ENCODE results near the gene DDX25.
"Not testable (repeated sequence)": the region's sequence is repeated elsewhere in the genome, so short reads cannot be mapped to it uniquely, and the experiment has no call there.

The DDX25 gene

DNA sequence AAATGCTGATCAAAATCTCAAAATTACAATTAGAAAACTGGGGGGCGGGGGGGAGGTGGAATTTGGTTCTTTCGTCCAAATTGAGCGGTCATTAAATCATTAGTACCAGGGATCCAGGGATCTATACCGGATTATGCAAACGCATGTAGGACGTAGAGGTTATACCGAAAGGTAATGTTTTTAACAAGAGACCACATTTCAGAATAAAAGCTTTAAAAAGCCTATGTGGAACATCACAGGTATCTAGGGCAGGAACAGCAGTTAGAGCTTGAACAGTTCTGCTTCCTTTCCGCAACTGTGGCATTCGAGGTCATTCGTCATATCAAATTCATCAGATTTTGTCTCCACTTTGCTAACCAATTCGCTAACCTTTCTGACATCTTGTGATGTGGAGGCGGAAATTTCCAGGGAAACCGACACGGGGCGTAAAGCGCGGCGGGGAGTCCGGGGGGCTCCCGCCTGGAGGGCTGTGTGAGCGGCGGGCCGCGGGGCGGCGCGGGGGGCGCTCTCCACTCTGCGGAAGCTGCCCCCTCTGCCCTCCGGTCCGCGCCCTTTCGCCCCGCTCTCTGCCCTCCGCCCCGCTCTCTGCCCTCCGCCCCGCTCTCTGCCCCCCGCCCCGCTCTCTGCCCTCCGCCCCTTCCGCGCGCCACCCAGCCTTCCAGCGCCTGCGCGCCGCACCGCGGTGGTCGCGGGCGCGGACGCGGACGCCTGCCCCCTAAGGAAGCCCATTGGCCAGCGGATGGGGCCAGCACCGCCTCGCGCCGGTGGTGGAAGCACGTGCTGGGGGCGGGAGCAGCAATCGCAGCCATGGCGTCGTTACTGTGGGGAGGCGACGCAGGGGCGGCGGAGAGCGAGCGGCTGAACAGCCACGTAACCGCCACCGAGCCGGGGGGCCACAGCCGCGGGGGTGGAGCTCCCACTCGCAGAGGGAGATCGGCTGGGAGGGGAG, at the start of gene DDX25:
Gene DDX25 (plus strand): TSS at position 798 of the 949 bp plus-strand sequence. CDS start 10 bp downstream, at position 808.
- peak; percentile 25 for ATAC-seq (replicated peaks; ENCODE audit: extremely low read depth, poor library complexity, severe bottlenecking)
- peak within 1 kb of the TSS; percentile 86 for H3K27ac Mint-ChIP-seq (ENCODE audit: low read depth)
- H3K27me3 Mint-ChIP-seq: peaks cover 32% of the 10 kb centered on the region
- peaks cover 15% of the 10 kb centered on the region for H3K36me3 Mint-ChIP-seq (ENCODE audit: insufficient read depth)
- peak within 1 kb of the TSS; percentile 94 for H3K4me3 Mint-ChIP-seq
- H3K9me3 Mint-ChIP-seq: no peaks in the 10 kb centered on the region
- no peak for DNase-seq (ENCODE audit: low spot score in 2 of 2)
- peaks cover 24% of the 10 kb centered on the region for H3K4me1 Mint-ChIP-seq

- not testable (repeated sequence) for DNase-seq (ENCODE audit: low spot score in 2 of 2); H3K4me1 Mint-ChIP-seq; H3K4me3 Mint-ChIP-seq; H3K9me3 Mint-ChIP-seq; H3K36me3 Mint-ChIP-seq (ENCODE audit: insufficient read depth); H3K27ac Mint-ChIP-seq (ENCODE audit: low read depth); ATAC-seq (replicated peaks; ENCODE audit: extremely low read depth, poor library complexity, severe bottlenecking)
- peaks cover 36% of the 10 kb centered on the region for H3K27me3 Mint-ChIP-seq
These were observed 46.6 kb upstream of the DDX25 start for GRCh38 chr11:125857670-125858069.

DNA sequence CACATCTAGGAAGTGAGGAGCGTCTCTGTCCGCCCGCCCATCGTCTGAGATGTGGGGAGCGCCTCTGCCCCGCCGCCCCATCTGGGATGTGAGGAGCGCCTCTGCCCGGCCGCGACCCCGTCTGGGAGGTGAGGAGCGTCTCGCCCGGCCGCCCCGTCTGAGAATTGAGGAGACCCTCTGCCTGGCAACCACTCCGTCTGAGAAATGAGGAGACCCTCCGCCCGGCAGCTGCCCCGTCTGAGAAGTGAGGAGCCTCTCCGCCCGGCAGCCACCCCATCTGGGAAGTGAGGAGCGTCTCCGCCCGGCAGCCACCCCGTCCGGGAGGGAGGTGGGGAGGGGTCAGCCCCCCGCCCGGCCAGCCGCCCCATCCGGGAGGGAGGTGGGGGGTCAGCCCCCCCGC, 41.5 kb upstream of the DDX25 start:
- not testable (repeated sequence) for H3K4me1 Mint-ChIP-seq; DNase-seq (ENCODE audit: low spot score in 2 of 2); H3K9me3 Mint-ChIP-seq; H3K36me3 Mint-ChIP-seq (ENCODE audit: insufficient read depth); ATAC-seq (replicated peaks; ENCODE audit: extremely low read depth, poor library complexity, severe bottlenecking); H3K4me3 Mint-ChIP-seq; H3K27ac Mint-ChIP-seq (ENCODE audit: low read depth)
- H3K27me3 Mint-ChIP-seq: peaks cover 16% of the 10 kb centered on the region

GRCh38 chr11:125865354-125865753, 39.0 kb upstream of the DDX25 start:
- ATAC-seq (replicated peaks; ENCODE audit: extremely low read depth, poor library complexity, severe bottlenecking); DNase-seq (ENCODE audit: low spot score in 2 of 2); H3K27ac Mint-ChIP-seq (ENCODE audit: low read depth); H3K4me3 Mint-ChIP-seq; H3K36me3 Mint-ChIP-seq (ENCODE audit: insufficient read depth); H3K9me3 Mint-ChIP-seq; H3K4me1 Mint-ChIP-seq: not testable (repeated sequence)
- H3K27me3 Mint-ChIP-seq: peaks cover 11% of the 10 kb centered on the region

DNA sequence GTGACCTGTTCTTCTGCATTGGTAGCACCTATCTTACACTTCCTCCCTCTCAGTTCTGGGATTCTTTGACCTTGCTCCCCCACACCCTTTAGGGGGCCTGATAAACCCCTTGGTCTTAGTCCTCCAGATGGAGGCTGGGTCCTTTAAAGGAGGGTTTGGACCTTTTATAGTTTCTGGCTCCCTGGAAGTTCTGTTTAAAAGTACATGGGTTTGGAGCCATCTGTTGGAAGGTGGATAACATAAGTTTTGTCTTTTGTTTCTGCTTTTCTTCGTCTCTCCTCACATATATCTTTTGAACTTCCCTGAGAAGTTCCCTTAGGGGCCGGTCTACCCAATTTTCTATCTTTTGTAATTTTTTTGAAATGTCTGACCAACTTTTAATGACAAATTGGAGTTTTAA, 34.8 kb upstream of the DDX25 start:
- Mint-ChIP-seq H3K4me3 (no peak overlapping the region), H3K27me3 (peaks cover 30% of the 10 kb centered on the region), H3K27ac (ENCODE audit: low read depth) (no peak overlapping the region), H3K9me3 (no peaks in the 10 kb centered on the region), H3K36me3 (ENCODE audit: insufficient read depth) (no peaks in the 10 kb centered on the region), H3K4me1 (no peaks in the 10 kb centered on the region)
- ATAC-seq (replicated peaks; ENCODE audit: extremely low read depth, poor library complexity, severe bottlenecking) (no peak), DNase-seq (ENCODE audit: low spot score in 2 of 2) (no peak)

DNA sequence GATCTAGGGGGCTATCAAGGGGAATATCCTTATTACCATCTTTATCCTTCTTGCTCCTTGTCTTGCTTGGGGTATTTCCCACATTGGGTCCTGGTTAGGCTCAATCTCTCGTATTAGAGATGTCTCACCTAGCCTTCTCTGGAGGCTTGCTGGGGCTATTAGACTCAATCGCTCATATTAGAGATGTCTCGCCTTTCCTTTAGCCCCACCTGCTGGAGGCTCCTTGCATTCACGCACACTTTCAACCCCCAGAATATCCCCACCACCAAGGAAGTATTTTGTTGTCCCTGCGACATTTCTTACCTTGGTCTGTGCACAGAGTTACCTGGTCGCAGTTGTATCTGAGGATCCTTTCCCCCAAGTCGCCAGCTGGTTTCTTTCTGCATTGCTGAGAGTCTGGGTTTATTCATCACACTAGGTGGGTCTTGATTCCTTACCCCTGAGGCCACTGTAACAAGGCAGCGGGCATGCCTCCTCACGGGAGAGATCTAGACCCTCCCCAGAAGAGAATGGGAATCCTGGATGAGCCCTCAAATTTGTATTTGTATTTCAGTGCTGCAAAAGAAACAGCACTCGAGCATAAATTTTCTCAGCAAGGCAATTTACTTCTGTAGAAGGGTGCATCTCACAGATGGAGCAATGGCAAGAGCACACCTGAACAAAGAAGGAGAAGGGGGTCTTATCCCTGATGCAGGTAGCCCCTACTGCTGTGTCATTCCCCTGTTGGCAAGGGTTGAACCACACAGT, 32.7 kb upstream of the DDX25 start:
- H3K27ac Mint-ChIP-seq (ENCODE audit: low read depth): no peak overlapping the region
- H3K9me3 Mint-ChIP-seq: no peaks in the 10 kb centered on the region
- H3K36me3 Mint-ChIP-seq (ENCODE audit: insufficient read depth): no peaks in the 10 kb centered on the region
- peaks cover 30% of the 10 kb centered on the region for H3K27me3 Mint-ChIP-seq
- H3K4me1 Mint-ChIP-seq: no peaks in the 10 kb centered on the region
- DNase-seq (ENCODE audit: low spot score in 2 of 2): no peak
- no peak overlapping the region for H3K4me3 Mint-ChIP-seq
- ATAC-seq (replicated peaks; ENCODE audit: extremely low read depth, poor library complexity, severe bottlenecking): no peak

DNA sequence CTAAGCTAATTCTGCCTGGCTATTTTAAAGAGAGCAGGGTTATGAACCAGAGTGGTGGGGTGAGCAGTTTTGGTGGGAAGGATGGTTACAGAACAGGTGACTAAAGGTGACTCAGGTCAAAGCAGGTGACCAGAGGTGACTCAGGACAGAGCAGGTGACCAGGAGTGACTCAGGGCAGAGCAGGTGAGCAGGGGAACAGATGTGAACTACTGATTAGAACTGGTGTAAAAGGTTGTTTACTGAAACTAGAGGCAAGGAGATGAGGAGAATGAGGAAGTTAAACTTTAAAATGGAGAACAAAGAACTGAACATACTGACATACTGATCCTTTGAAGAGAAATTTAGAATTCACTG, 32.2 kb upstream of the DDX25 start:
- ATAC-seq (replicated peaks; ENCODE audit: extremely low read depth, poor library complexity, severe bottlenecking) (no peak), DNase-seq (ENCODE audit: low spot score in 2 of 2) (no peak)
- Mint-ChIP-seq H3K27ac (ENCODE audit: low read depth) (no peak overlapping the region), H3K4me1 (no peaks in the 10 kb centered on the region), H3K36me3 (ENCODE audit: insufficient read depth) (no peaks in the 10 kb centered on the region), H3K9me3 (no peaks in the 10 kb centered on the region), H3K4me3 (no peak overlapping the region), H3K27me3 (peaks cover 30% of the 10 kb centered on the region)

DNA sequence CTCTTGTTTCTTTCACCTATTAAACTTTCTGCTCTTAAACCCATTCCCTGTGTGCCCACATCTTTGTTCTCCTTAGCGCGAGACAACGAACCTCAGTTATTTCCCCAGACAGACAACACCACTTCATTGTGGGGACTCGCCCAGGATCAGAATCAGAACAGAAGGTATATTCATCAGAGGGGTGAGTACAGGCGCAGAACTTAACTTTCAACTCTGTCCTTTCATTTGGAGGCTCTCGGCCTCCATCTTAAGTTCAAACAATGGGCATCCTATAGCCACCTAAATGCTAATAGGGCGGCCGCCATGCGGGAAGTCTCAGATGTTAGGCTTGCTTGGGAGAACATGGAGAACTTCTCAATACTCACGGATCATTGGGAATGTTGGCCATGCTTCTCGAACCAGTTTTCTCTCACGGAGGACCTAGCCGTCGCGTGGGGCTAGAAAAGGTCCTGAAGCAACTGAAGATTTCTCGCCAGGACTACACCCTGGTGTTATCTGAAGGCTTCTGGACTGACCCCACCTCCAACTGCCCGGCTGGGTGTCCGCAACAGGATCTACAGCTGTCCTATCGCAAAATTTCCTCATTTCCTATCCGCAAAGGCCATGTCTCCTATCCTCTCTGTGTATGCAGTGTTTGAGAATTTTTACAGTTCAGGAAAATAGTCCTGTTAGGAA, 30.3 kb upstream of the DDX25 start:
- Mint-ChIP-seq H3K4me1 (no peaks in the 10 kb centered on the region), H3K27ac (ENCODE audit: low read depth) (no peak overlapping the region), H3K36me3 (ENCODE audit: insufficient read depth) (no peaks in the 10 kb centered on the region), H3K9me3 (no peaks in the 10 kb centered on the region), H3K4me3 (no peak overlapping the region), H3K27me3 (peaks cover 30% of the 10 kb centered on the region)
- ATAC-seq (replicated peaks; ENCODE audit: extremely low read depth, poor library complexity, severe bottlenecking) (no peak), DNase-seq (ENCODE audit: low spot score in 2 of 2) (no peak)

DNA sequence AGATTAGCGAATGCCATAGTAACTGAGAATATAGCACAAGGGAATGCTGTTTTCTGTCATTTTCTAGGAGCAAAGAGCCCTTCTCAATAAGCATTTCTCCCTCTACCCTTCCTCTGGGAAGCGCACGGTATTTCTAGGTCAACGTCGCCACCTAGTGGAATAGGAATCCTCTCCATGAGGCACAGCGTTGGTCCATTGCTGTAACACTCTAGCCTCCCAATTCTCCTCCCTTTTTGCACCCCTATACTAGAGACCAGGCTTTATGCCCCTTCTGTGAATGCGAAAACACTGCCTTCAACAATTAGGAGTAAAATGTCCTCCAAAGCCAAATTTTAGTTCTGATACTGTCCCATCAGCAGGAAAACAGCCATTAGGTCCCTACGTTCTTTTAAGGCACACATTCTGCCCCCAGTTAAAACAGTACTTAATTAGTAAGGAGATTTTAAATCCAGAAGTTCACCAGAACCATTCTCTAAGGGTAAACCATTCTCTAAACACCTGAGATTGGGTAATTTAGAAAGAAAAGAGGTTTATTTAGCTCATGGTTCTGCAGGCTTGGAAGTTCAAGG, 29.7 kb upstream of the DDX25 start:
- no peak overlapping the region for H3K27ac Mint-ChIP-seq (ENCODE audit: low read depth)
- DNase-seq (ENCODE audit: low spot score in 2 of 2): no peak
- no peaks in the 10 kb centered on the region for H3K4me1 Mint-ChIP-seq
- H3K27me3 Mint-ChIP-seq: peaks cover 26% of the 10 kb centered on the region
- no peak for ATAC-seq (replicated peaks; ENCODE audit: extremely low read depth, poor library complexity, severe bottlenecking)
- no peaks in the 10 kb centered on the region for H3K9me3 Mint-ChIP-seq
- H3K36me3 Mint-ChIP-seq (ENCODE audit: insufficient read depth): no peaks in the 10 kb centered on the region
- H3K4me3 Mint-ChIP-seq: no peak overlapping the region

GRCh38 chr11:125881291-125881690, 23.0 kb upstream of the DDX25 start:
- H3K36me3 Mint-ChIP-seq (ENCODE audit: insufficient read depth): peaks cover 2% of the 10 kb centered on the region
- H3K27ac Mint-ChIP-seq (ENCODE audit: low read depth): no peak overlapping the region
- no peaks in the 10 kb centered on the region for H3K9me3 Mint-ChIP-seq
- no peak for ATAC-seq (replicated peaks; ENCODE audit: extremely low read depth, poor library complexity, severe bottlenecking)
- no peak overlapping the region for H3K4me3 Mint-ChIP-seq
- H3K4me1 Mint-ChIP-seq: no peaks in the 10 kb centered on the region
- DNase-seq (ENCODE audit: low spot score in 2 of 2): no peak
- H3K27me3 Mint-ChIP-seq: peaks cover 10% of the 10 kb centered on the region

DNA sequence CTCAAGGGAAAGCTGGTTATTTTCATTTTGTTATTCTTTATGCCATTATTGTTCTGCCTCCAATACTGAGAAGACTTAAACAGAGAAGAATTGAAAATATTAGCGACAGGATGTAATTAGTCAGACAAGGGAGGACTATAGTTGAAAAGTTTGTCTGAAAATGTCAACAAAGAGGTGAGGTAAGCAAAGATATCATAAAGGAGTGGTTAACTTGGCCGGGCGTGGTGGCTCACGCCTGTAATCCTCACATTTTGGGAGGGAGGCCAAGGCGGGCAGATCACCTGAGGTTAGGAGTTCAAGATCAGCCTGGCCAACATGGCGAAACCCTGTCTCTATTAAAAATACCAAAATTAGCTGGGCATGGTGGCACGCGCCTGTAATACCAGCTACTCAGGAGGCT, 20.9 kb upstream of the DDX25 start:
- ATAC-seq (replicated peaks; ENCODE audit: extremely low read depth, poor library complexity, severe bottlenecking) (no peak), DNase-seq (ENCODE audit: low spot score in 2 of 2) (no peak)
- peaks cover 17% of the 10 kb centered on the region for H3K36me3 Mint-ChIP-seq (ENCODE audit: insufficient read depth)
- peaks cover 11% of the 10 kb centered on the region for H3K4me1 Mint-ChIP-seq
- no peaks in the 10 kb centered on the region for H3K9me3 Mint-ChIP-seq
- no peak overlapping the region for H3K27ac Mint-ChIP-seq (ENCODE audit: low read depth)
- peaks cover 10% of the 10 kb centered on the region for H3K27me3 Mint-ChIP-seq
- H3K4me3 Mint-ChIP-seq: no peak overlapping the region

DNA sequence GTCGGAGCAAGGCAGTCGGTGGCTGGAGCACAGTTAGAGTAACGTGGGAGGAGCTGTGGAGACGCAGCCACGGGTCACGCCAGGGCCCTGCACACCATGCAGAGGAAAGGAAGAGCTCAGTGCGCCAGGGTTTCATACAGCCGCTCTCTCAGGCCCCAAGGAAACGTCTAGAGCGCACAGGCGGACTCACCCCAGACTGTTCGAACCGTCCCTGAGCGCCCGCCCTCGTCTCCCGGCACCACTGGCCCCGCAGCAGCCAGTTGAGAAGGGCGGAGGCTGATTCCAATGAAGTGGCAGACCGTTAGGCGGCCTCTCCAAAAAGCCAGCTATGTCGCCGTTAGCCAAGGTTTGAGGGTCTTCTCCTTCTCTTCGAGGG, 17.3 kb upstream of the DDX25 start:
- no peaks in the 10 kb centered on the region for H3K9me3 Mint-ChIP-seq
- peak overlapping the region; percentile 97 for H3K27ac Mint-ChIP-seq (ENCODE audit: low read depth)
- DNase-seq (ENCODE audit: low spot score in 2 of 2): peak in 1 of 2 donors; percentile 28

More for the DNA sequence above, 17.3 kb upstream of the DDX25 start:
- H3K4me3 Mint-ChIP-seq: peak overlapping the region; percentile 94
- peaks cover 22% of the 10 kb centered on the region for H3K4me1 Mint-ChIP-seq
- H3K36me3 Mint-ChIP-seq (ENCODE audit: insufficient read depth): peaks cover 17% of the 10 kb centered on the region
- peak; percentile 47 for ATAC-seq (replicated peaks; ENCODE audit: extremely low read depth, poor library complexity, severe bottlenecking)
- H3K27me3 Mint-ChIP-seq: no peaks in the 10 kb centered on the region
